Measurements from ENCODE around the gene LANCL1.

LANCL1 gene

GRCh38 chr2:210476194-210477128 is at the start of gene LANCL1:
Gene LANCL1, minus strand, starts transcription at chr2:210476759. Its CDS starts 363 bp downstream, at chr2:210476396.
- DNase-seq = peak; percentile 92

GRCh38 chr2:210524533-210524932 is 48.0 kb upstream of the LANCL1 start:
- DNase-seq = no peak

GRCh38 chr2:210523650-210524289 is 47.2 kb upstream of the LANCL1 start:
- no peak for DNase-seq

- DNase-seq = no peak
These were observed 45.8 kb upstream of the LANCL1 start for GRCh38 chr2:210522399-210522798.

GRCh38 chr2:210519594-210519993 is 43.0 kb upstream of the LANCL1 start:
- DNase-seq = no peak

- no peak for DNase-seq
These were observed 40.7 kb upstream of the LANCL1 start for GRCh38 chr2:210517264-210517663.

GRCh38 chr2:210515911-210516310 is 39.4 kb upstream of the LANCL1 start:
- DNase-seq = no peak

GRCh38 chr2:210503725-210504191 is 27.2 kb upstream of the LANCL1 start:
- no peak for DNase-seq

GRCh38 chr2:210503001-210503623 is 26.6 kb upstream of the LANCL1 start:
- DNase-seq = peak; percentile 4

- peak; percentile 57 for DNase-seq
These were observed 20.0 kb upstream of the LANCL1 start for GRCh38 chr2:210496512-210496911.

- DNase-seq = no peak
These were observed 17.0 kb upstream of the LANCL1 start for GRCh38 chr2:210493528-210493927.

GRCh38 chr2:210481601-210482175 is 5.1 kb upstream of the LANCL1 start:
- no peak for DNase-seq

- DNase-seq = no peak
These were observed 4.2 kb upstream of the LANCL1 start for GRCh38 chr2:210480764-210481163.

GRCh38 chr2:210480079-210480478 is 3.5 kb upstream of the LANCL1 start:
- peak; percentile 18 for DNase-seq

- DNase-seq = no peak
These were observed 2.1 kb upstream of the LANCL1 start for GRCh38 chr2:210478661-210479060.

GRCh38 chr2:210477496-210477895 is 937 bp upstream of the LANCL1 start:
- peak; percentile 1 for DNase-seq

- no peak for DNase-seq
These were observed 853 bp downstream of the LANCL1 start for GRCh38 chr2:210475706-210476105.

- DNase-seq = no peak
These were observed 1.8 kb downstream of the LANCL1 start for GRCh38 chr2:210474776-210475175.

GRCh38 chr2:210461401-210461800 is 15.2 kb downstream of the LANCL1 start:
- DNase-seq = peak; percentile 29

- DNase-seq = no peak
These were observed 16.0 kb downstream of the LANCL1 start for GRCh38 chr2:210460322-210461227.

- no peak for DNase-seq
These were observed 16.7 kb downstream of the LANCL1 start for GRCh38 chr2:210459880-210460279.

GRCh38 chr2:210459407-210459806 is 17.2 kb downstream of the LANCL1 start:
- no peak for DNase-seq

Data from MV-4-11 (cell line).